ENCODE data around the gene ROBO2.

DNA sequence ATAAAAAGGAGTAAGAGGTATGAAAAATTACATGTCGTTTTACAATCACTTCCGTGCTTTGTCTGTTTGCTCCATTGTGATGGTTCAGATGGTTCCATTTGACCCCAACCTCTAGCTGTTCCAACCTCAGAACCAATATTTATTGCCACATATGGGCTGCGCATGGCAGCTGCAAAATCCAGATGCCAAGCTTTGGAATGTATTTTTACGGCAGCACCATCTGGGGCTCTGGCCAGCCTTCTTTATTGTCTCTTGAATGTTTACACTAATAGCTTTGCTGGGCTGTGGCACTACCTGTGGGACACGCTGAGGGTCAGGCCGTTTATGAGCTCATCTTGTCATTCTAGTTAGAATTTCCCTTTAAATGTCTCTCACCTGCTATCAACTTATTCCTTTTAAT lies 219.8 kb downstream of the ROBO2 start:
- TF ChIP-seq ETS1 (IDR thresholded peaks at IDR 0.05) (no peak), EZH2 (IDR thresholded peaks at IDR 0.05; ENCODE audit: low read depth, unreplicated experiment) (no peak)
- TF ChIP-seq, protein P1, sequence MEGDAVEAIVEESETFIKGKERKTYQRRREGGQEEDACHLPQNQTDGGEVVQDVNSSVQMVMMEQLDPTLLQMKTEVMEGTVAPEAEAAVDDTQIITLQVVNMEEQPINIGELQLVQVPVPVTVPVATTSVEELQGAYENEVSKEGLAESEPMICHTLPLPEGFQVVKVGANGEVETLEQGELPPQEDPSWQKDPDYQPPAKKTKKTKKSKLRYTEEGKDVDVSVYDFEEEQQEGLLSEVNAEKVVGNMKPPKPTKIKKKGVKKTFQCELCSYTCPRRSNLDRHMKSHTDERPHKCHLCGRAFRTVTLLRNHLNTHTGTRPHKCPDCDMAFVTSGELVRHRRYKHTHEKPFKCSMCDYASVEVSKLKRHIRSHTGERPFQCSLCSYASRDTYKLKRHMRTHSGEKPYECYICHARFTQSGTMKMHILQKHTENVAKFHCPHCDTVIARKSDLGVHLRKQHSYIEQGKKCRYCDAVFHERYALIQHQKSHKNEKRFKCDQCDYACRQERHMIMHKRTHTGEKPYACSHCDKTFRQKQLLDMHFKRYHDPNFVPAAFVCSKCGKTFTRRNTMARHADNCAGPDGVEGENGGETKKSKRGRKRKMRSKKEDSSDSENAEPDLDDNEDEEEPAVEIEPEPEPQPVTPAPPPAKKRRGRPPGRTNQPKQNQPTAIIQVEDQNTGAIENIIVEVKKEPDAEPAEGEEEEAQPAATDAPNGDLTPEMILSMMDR (conservative IDR thresholded peaks at IDR 0.05; ENCODE audit: low read depth in 2 of 2) = no peak
- TF ChIP-seq, protein P2, sequence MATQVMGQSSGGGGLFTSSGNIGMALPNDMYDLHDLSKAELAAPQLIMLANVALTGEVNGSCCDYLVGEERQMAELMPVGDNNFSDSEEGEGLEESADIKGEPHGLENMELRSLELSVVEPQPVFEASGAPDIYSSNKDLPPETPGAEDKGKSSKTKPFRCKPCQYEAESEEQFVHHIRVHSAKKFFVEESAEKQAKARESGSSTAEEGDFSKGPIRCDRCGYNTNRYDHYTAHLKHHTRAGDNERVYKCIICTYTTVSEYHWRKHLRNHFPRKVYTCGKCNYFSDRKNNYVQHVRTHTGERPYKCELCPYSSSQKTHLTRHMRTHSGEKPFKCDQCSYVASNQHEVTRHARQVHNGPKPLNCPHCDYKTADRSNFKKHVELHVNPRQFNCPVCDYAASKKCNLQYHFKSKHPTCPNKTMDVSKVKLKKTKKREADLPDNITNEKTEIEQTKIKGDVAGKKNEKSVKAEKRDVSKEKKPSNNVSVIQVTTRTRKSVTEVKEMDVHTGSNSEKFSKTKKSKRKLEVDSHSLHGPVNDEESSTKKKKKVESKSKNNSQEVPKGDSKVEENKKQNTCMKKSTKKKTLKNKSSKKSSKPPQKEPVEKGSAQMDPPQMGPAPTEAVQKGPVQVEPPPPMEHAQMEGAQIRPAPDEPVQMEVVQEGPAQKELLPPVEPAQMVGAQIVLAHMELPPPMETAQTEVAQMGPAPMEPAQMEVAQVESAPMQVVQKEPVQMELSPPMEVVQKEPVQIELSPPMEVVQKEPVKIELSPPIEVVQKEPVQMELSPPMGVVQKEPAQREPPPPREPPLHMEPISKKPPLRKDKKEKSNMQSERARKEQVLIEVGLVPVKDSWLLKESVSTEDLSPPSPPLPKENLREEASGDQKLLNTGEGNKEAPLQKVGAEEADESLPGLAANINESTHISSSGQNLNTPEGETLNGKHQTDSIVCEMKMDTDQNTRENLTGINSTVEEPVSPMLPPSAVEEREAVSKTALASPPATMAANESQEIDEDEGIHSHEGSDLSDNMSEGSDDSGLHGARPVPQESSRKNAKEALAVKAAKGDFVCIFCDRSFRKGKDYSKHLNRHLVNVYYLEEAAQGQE (IDR thresholded peaks at IDR 0.05; ENCODE audit: unreplicated experiment) = no peak
